K562 (cell line): ENCODE data around the gene AGMO.

Experiments used
- ATF1 ChIP-seq, 2 experiments: fragments of 450-650 bp in 1 of 2; IDR thresholded peaks; 2 replicates each; pipeline ENCODE4 v1.6.1; 2016; ENCODE audit warnings: missing compliant biosample characterization in 1 of 2, missing genetic modification characterization in 1 of 2
- CREM ChIP-seq: IDR thresholded peaks from 2 replicates; pipeline ENCODE4 v1.6.1; 2014; ENCODE audit warnings: antibody characterized with exemption, low read depth
- EGR1 ChIP-seq: fragments of 450-650 bp; conservative IDR thresholded peaks from 2 replicates; pipeline ENCODE4 v1.6.1; 2017; ENCODE audit warnings: mild to moderate bottlenecking
- EP300 ChIP-seq: IDR thresholded peaks from 2 replicates; pipeline ENCODE4 v1.6.1; 2012; ENCODE audit warnings: low read length, improper control_type of control experiment
- JUN ChIP-seq, 2 experiments: sonication (generic) in 1 of 2; formaldehyde crosslinking in 1 of 2; IDR thresholded peaks; 2 replicates each; pipeline versions ENCODE4 v1.6.1 to v1.8.0; 2012 to 2022; ENCODE audit warnings: borderline replicate concordance in 2 of 2, mild to moderate bottlenecking in 2 of 2, improper control_type of control experiment in 1 of 2, low read depth in 1 of 2, low read length in 1 of 2, missing genetic modification reagents in 1 of 2
- ZNF239 ChIP-seq: fragments of 250-450 bp; sonication (Bioruptor Pico); IDR thresholded peaks from 2 replicates; pipeline ENCODE4 v1.4.0; 2020; ENCODE audit warnings: mild to moderate bottlenecking

- TF ChIP-seq EGR1 (no peak), CREM (no peak), EP300 (no peak), ZNF239 (no peak), JUN (IDR thresholded peaks at IDR 0.05; ENCODE audit: borderline replicate concordance, low read depth, low read length) (no peak), JUN (CRISPR knock-in tag; IDR thresholded peaks at IDR 0.05; ENCODE audit: borderline replicate concordance) (no peak), ATF1 (CRISPR knock-in tag; IDR thresholded peaks at IDR 0.05) (no peak), ATF1 (tag; IDR thresholded peaks at IDR 0.05) (no peak)
These were observed 5.3 kb downstream of the AGMO start for GRCh38 chr7:15556339-15557105.
